Endothelial cell (in vitro differentiated cells): ENCODE measurements around the gene CEACAM1. TPM values are rescaled to one million over a fixed set of nuclear protein-coding genes. Genes with fewer than 3 reads are reported as not detected.

Source experiments
- DNase-seq: peaks from one replicate; pipeline ENCODE4 v3.0.0; 2021; ENCODE audit warnings: low spot score
- H3K27ac Mint-ChIP-seq: one replicate; pipeline ENCODE4 v1.8.0; 2021; ENCODE audit warnings: mixed read lengths, inconsistent platforms; ENCODE audit not compliant: unreplicated experiment
- H3K27me3 Mint-ChIP-seq: one replicate; pipeline ENCODE4 v1.8.0; 2021; ENCODE audit warnings: mild to moderate bottlenecking, moderate library complexity, mixed read lengths, inconsistent platforms; ENCODE audit not compliant: unreplicated experiment
- H3K36me3 Mint-ChIP-seq: one replicate; pipeline ENCODE4 v1.8.0; 2021; ENCODE audit warnings: mild to moderate bottlenecking, low read depth, mixed read lengths, inconsistent platforms; ENCODE audit not compliant: unreplicated experiment
- H3K4me1 Mint-ChIP-seq: one replicate; pipeline ENCODE4 v1.8.0; 2021; ENCODE audit warnings: mild to moderate bottlenecking, mixed read lengths, inconsistent platforms; ENCODE audit not compliant: unreplicated experiment
- H3K4me3 Mint-ChIP-seq: one replicate; pipeline ENCODE4 v1.8.0; 2021; ENCODE audit warnings: mild to moderate bottlenecking, mixed read lengths, inconsistent platforms; ENCODE audit not compliant: unreplicated experiment
- H3K9me3 Mint-ChIP-seq: one replicate; pipeline ENCODE4 v1.8.0; 2021; ENCODE audit warnings: mixed read lengths, inconsistent platforms; ENCODE audit not compliant: unreplicated experiment
- CTCF ChIP-seq: fragments of 200-600 bp; sonication (generic); IDR thresholded peaks from one replicate; pipeline ENCODE4 v1.5.0; 2021; ENCODE audit warnings: antibody characterized with exemption; ENCODE audit not compliant: unreplicated experiment
- total RNA-seq: library from RNA; stranded (reverse); fragmentation: NEBNext Ultra II Directional; extraction: Animal tissue kit (Norgen Biotek cat#: 25700); gene quantifications from one replicate; pipeline ENCODE4 v1.2.1, GENCODE V29; 2021; ENCODE audit not compliant: unreplicated experiment

CEACAM1 gene
- total RNA-seq, 1 donor from 2014 or later: 9.3 TPM

GRCh38 chr19:42569193-42569592, 40.9 kb upstream of the CEACAM1 start:
- H3K4me1 Mint-ChIP-seq: peaks cover 4% of the 10 kb centered on the region

GRCh38 chr19:42568006-42568405, 39.7 kb upstream of the CEACAM1 start:
- no peak for DNase-seq
- Mint-ChIP-seq H3K4me1 (no peaks in the 10 kb centered on the region), H3K27ac (no peak overlapping the region), H3K27me3 (peaks cover 5% of the 10 kb centered on the region), H3K9me3 (no peaks in the 10 kb centered on the region), H3K36me3 (no peaks in the 10 kb centered on the region), H3K4me3 (no peak overlapping the region)
- TF ChIP-seq CTCF: no peak

More at GRCh38 chr19:42569193-42569592, 40.9 kb upstream of the CEACAM1 start:
- H3K36me3 Mint-ChIP-seq: no peaks in the 10 kb centered on the region
- H3K27me3 Mint-ChIP-seq: peaks cover 5% of the 10 kb centered on the region
- no peak overlapping the region for H3K4me3 Mint-ChIP-seq
- H3K9me3 Mint-ChIP-seq: no peaks in the 10 kb centered on the region
- DNase-seq: no peak
- H3K27ac Mint-ChIP-seq: no peak overlapping the region
- no peak for TF ChIP-seq CTCF

DNA sequence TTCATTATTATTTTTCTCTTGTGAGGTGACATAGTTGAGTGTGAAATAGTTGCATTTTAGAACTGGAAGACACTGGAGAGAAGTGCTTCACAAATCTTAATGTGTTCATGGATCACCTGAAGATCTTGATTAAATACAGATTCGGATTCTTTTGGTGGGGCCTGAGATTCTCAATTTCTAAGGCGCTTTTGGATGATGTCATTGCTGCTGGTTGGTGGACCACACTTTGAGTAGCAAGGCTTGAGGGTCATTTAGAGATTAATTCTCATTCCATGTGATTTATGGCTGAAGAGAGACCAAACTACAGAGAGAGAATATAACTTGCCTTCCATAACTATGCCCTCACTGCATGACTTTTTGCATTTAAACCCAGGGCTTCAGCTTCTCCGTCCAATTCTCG, 39.3 kb upstream of the CEACAM1 start:
- Mint-ChIP-seq H3K27ac (no peak overlapping the region), H3K27me3 (peaks cover 5% of the 10 kb centered on the region), H3K4me3 (no peak overlapping the region), H3K9me3 (no peaks in the 10 kb centered on the region), H3K4me1 (no peaks in the 10 kb centered on the region), H3K36me3 (no peaks in the 10 kb centered on the region)
- no peak for TF ChIP-seq CTCF
- DNase-seq: no peak

GRCh38 chr19:42563352-42564210, 35.3 kb upstream of the CEACAM1 start:
- Mint-ChIP-seq H3K27me3 (peaks cover 5% of the 10 kb centered on the region), H3K27ac (no peak overlapping the region), H3K4me3 (no peak overlapping the region), H3K4me1 (peaks cover 3% of the 10 kb centered on the region), H3K36me3 (no peaks in the 10 kb centered on the region), H3K9me3 (no peaks in the 10 kb centered on the region)
- DNase-seq: peak; percentile 46
- peak; percentile 35 for TF ChIP-seq CTCF

- Mint-ChIP-seq H3K27me3 (peaks cover 9% of the 10 kb centered on the region), H3K36me3 (peaks cover 4% of the 10 kb centered on the region), H3K4me1 (peaks cover 6% of the 10 kb centered on the region), H3K9me3 (no peaks in the 10 kb centered on the region), H3K27ac (no peak overlapping the region), H3K4me3 (no peak overlapping the region)
- TF ChIP-seq CTCF: no peak
- no peak for DNase-seq
Measured at GRCh38 chr19:42561512-42561911, 33.2 kb upstream of the CEACAM1 start.
